HepG2 (cell line): Measurements from ENCODE around the gene ZNF541. TPM values are rescaled to one million over a fixed set of nuclear protein-coding genes. Genes with fewer than 3 reads are reported as not detected.

Experiments used
- ARHGAP35 ChIP-seq: sonication (generic); formaldehyde crosslinking; IDR thresholded peaks from 2 replicates; pipeline ENCODE4 v1.9.0; 2022; ENCODE audit warnings: mild to moderate bottlenecking, inconsistent platforms, moderate library complexity, missing genetic modification reagents, borderline replicate concordance
- MEIS2 ChIP-seq: sonication (generic); formaldehyde crosslinking; IDR thresholded peaks from 2 replicates; pipeline ENCODE4 v1.9.0; 2021; ENCODE audit warnings: mild to moderate bottlenecking, missing genetic modification reagents
- NCOA2 ChIP-seq: sonication (generic); formaldehyde crosslinking; IDR thresholded peaks from 2 replicates; pipeline ENCODE4 v1.8.0; 2022; ENCODE audit warnings: inconsistent platforms
- NPAS2 ChIP-seq: sonication (generic); formaldehyde crosslinking; IDR thresholded peaks from 2 replicates; pipeline ENCODE4 v1.8.0; 2022; ENCODE audit warnings: mild to moderate bottlenecking, missing genetic modification reagents, borderline replicate concordance
- ONECUT2 ChIP-seq: sonication (generic); formaldehyde crosslinking; IDR thresholded peaks from 2 replicates; pipeline ENCODE4 v1.4.0; 2020; ENCODE audit warnings: missing genetic modification reagents
- TBX3 ChIP-seq: fragments of 450-650 bp; IDR thresholded peaks from 2 replicates; pipeline ENCODE4 v1.6.1; 2017; ENCODE audit warnings: antibody characterized with exemption, mild to moderate bottlenecking, inconsistent platforms, borderline replicate concordance
- WIZ ChIP-seq: sonication (generic); formaldehyde crosslinking; IDR thresholded peaks from 2 replicates; pipeline ENCODE4 v1.5.1; 2020; ENCODE audit warnings: mild to moderate bottlenecking, missing genetic modification reagents
- ZBTB38 ChIP-seq: sonication (generic); formaldehyde crosslinking; IDR thresholded peaks from 2 replicates; pipeline ENCODE4 v1.5.1; 2020; ENCODE audit warnings: mild to moderate bottlenecking, missing genetic modification reagents
- ZFP82 ChIP-seq: sonication (generic); formaldehyde crosslinking; IDR thresholded peaks from 2 replicates; pipeline ENCODE4 v1.5.1; 2020; ENCODE audit warnings: mild to moderate bottlenecking, missing genetic modification reagents, borderline replicate concordance
- ZKSCAN1 ChIP-seq: fragments of 150-350 bp; IDR thresholded peaks from 2 replicates; pipeline ENCODE4 v1.6.1; 2014; ENCODE audit warnings: low read length
- ZNF747 ChIP-seq: sonication (generic); formaldehyde crosslinking; IDR thresholded peaks from 2 replicates; pipeline ENCODE4 v1.8.1; 2023; ENCODE audit warnings: missing genetic modification reagents, mild to moderate bottlenecking, borderline replicate concordance
- ZNF781 ChIP-seq: sonication (generic); formaldehyde crosslinking; IDR thresholded peaks from 2 replicates; pipeline ENCODE4 v1.5.1; 2020; ENCODE audit warnings: borderline replicate concordance, mild to moderate bottlenecking, missing genetic modification reagents; ENCODE audit errors: not compliant biosample characterization
- polyA plus RNA-seq, 8 experiments: library from polyadenylated mRNA; depleted of rRNA in 3 of 8; stranded (reverse) in 7 of 8; unstranded in 1 of 8; fragments of >200 nt; fragmentation: Illumina TruSeq in 4 of 8; extraction: Trizol in 4 of 8; gene quantifications; 2 replicates each; pipeline versions ENCODE4 v1.2.1 to v1.2.3, GENCODE V29; 2011 to 2016; ENCODE audit warnings: low read depth in 4 of 8, missing spikeins in 1 of 8, mixed read lengths in 1 of 8; ENCODE audit not compliant: insufficient read depth in 1 of 8
- total RNA-seq, 5 experiments: library from RNA; depleted of rRNA; stranded (reverse); fragments of >200 nt; fragmentation: Illumina TruSeq; extraction: Trizol; gene quantifications; 2 replicates each; pipeline ENCODE4 v1.2.3, GENCODE V29; 2016; ENCODE audit warnings: low read depth in 1 of 5
- TF ChIP-seq, protein P1 (sequence below): sonication (generic); formaldehyde crosslinking; IDR thresholded peaks from 2 replicates; pipeline ENCODE4 v1.4.0; 2020; ENCODE audit warnings: missing genetic modification reagents, borderline replicate concordance
- TF ChIP-seq, protein P2 (sequence below): IDR thresholded peaks from 2 replicates; pipeline ENCODE4 v1.6.1; 2018; ENCODE audit warnings: missing genetic modification reagents
- TF ChIP-seq, protein P3 (sequence below): sonication (generic); formaldehyde crosslinking; IDR thresholded peaks from 2 replicates; pipeline ENCODE4 v1.4.0; 2020; ENCODE audit warnings: missing genetic modification reagents
- TF ChIP-seq, protein P4 (sequence below): sonication (generic); formaldehyde crosslinking; IDR thresholded peaks from 2 replicates; pipeline ENCODE4 v1.4.0; 2020; ENCODE audit warnings: mild to moderate bottlenecking, missing genetic modification reagents

The ZNF541 gene
- total and polyA plus RNA-seq, 2 of the 13 experiments (the other 11 are each of a cell fraction or from before 2014, with no cell fraction given): 0.03 to 0.04 TPM

DNA sequence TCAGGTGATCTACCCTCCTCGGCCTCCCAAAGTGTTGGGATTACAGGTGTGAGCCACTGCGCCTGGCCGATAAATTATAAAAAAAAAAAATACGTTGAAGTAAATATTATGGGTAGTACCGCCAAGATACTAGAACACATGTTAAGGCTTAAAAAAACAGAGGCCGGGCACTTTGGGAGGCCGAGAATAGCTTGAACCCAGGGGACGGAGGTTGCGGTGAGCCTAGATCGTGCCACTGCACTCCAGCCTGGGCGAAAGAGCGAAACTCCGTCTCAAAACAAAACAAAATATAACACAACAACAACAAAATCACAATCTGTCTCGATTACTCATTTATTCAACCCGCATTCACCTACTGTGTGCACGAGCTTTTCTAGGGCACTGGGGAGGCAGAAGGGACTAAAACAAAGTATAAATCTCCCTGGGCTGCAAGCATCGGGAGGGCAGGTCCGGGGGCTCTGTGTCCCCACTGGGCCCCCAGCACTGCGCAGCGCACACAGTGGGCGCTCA, 34.7 kb upstream of the ZNF541 start (continued):
- TF ChIP-seq, protein P1, sequence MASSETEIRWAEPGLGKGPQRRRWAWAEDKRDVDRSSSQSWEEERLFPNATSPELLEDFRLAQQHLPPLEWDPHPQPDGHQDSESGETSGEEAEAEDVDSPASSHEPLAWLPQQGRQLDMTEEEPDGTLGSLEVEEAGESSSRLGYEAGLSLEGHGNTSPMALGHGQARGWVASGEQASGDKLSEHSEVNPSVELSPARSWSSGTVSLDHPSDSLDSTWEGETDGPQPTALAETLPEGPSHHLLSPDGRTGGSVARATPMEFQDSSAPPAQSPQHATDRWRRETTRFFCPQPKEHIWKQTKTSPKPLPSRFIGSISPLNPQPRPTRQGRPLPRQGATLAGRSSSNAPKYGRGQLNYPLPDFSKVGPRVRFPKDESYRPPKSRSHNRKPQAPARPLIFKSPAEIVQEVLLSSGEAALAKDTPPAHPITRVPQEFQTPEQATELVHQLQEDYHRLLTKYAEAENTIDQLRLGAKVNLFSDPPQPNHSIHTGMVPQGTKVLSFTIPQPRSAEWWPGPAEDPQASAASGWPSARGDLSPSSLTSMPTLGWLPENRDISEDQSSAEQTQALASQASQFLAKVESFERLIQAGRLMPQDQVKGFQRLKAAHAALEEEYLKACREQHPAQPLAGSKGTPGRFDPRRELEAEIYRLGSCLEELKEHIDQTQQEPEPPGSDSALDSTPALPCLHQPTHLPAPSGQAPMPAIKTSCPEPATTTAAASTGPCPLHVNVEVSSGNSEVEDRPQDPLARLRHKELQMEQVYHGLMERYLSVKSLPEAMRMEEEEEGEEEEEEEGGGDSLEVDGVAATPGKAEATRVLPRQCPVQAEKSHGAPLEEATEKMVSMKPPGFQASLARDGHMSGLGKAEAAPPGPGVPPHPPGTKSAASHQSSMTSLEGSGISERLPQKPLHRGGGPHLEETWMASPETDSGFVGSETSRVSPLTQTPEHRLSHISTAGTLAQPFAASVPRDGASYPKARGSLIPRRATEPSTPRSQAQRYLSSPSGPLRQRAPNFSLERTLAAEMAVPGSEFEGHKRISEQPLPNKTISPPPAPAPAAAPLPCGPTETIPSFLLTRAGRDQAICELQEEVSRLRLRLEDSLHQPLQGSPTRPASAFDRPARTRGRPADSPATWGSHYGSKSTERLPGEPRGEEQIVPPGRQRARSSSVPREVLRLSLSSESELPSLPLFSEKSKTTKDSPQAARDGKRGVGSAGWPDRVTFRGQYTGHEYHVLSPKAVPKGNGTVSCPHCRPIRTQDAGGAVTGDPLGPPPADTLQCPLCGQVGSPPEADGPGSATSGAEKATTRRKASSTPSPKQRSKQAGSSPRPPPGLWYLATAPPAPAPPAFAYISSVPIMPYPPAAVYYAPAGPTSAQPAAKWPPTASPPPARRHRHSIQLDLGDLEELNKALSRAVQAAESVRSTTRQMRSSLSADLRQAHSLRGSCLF (CRISPR knock-in tag): 0 out of 2 replicates have a peak, but pooled peaks have one; percentile 36
- TF ChIP-seq ZFP82 (CRISPR knock-in tag): 0 out of 2 replicates have a peak, but pooled peaks have one; percentile 26
- TF ChIP-seq, protein P2, sequence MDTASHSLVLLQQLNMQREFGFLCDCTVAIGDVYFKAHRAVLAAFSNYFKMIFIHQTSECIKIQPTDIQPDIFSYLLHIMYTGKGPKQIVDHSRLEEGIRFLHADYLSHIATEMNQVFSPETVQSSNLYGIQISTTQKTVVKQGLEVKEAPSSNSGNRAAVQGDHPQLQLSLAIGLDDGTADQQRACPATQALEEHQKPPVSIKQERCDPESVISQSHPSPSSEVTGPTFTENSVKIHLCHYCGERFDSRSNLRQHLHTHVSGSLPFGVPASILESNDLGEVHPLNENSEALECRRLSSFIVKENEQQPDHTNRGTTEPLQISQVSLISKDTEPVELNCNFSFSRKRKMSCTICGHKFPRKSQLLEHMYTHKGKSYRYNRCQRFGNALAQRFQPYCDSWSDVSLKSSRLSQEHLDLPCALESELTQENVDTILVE (CRISPR knock-in tag): no peak
- TF ChIP-seq ONECUT2: no peak
- no peak for TF ChIP-seq NCOA2 (CRISPR knock-in tag)
- no peak for TF ChIP-seq ARHGAP35
- TF ChIP-seq ZKSCAN1: peak; percentile 97
- TF ChIP-seq, protein P3, sequence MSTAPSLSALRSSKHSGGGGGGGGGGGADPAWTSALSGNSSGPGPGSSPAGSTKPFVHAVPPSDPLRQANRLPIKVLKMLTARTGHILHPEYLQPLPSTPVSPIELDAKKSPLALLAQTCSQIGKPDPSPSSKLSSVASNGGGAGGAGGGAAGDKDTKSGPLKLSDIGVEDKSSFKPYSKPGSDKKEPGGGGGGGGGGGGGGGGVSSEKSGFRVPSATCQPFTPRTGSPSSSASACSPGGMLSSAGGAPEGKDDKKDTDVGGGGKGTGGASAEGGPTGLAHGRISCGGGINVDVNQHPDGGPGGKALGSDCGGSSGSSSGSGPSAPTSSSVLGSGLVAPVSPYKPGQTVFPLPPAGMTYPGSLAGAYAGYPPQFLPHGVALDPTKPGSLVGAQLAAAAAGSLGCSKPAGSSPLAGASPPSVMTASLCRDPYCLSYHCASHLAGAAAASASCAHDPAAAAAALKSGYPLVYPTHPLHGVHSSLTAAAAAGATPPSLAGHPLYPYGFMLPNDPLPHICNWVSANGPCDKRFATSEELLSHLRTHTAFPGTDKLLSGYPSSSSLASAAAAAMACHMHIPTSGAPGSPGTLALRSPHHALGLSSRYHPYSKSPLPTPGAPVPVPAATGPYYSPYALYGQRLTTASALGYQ (CRISPR knock-in tag): no peak
- TF ChIP-seq, protein P4, sequence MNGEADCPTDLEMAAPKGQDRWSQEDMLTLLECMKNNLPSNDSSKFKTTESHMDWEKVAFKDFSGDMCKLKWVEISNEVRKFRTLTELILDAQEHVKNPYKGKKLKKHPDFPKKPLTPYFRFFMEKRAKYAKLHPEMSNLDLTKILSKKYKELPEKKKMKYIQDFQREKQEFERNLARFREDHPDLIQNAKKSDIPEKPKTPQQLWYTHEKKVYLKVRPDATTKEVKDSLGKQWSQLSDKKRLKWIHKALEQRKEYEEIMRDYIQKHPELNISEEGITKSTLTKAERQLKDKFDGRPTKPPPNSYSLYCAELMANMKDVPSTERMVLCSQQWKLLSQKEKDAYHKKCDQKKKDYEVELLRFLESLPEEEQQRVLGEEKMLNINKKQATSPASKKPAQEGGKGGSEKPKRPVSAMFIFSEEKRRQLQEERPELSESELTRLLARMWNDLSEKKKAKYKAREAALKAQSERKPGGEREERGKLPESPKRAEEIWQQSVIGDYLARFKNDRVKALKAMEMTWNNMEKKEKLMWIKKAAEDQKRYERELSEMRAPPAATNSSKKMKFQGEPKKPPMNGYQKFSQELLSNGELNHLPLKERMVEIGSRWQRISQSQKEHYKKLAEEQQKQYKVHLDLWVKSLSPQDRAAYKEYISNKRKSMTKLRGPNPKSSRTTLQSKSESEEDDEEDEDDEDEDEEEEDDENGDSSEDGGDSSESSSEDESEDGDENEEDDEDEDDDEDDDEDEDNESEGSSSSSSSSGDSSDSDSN: no peak
- no peak for TF ChIP-seq TBX3
- 0 out of 2 replicates have a peak, but pooled peaks have one; percentile 7 for TF ChIP-seq ZNF747
- 0 out of 2 replicates have a peak, but pooled peaks have one; percentile 3 for TF ChIP-seq MEIS2 (CRISPR knock-in tag)
- no peak for TF ChIP-seq NPAS2 (CRISPR knock-in tag)
- TF ChIP-seq ZBTB38 (CRISPR knock-in tag): 0 out of 2 replicates have a peak, but pooled peaks have one; percentile 21
- no peak for TF ChIP-seq ZNF781 (CRISPR knock-in tag)
- no peak for TF ChIP-seq WIZ (CRISPR knock-in tag)
